ACC112 (cell line): ENCODE measurements around the gene BYSL.

Source experiments
- H2AFZ ChIP-seq: fragments of 200-600 bp; sonication (generic); one replicate; pipeline ENCODE4 v1.6.0; 2017; ENCODE audit warnings: antibody characterized with exemption, low read length; ENCODE audit not compliant: unreplicated experiment
- H3K27ac ChIP-seq: fragments of 200-600 bp; sonication (generic); 2 replicates; pipeline ENCODE4 v1.5.1; 2014; ENCODE audit warnings: low read depth, mild to moderate bottlenecking, antibody characterized with exemption, low read length, moderate library complexity
- H3K27me3 ChIP-seq: fragments of 200-600 bp; sonication (generic); 2 replicates; pipeline ENCODE4 v1.6.1; 2014; ENCODE audit warnings: mild to moderate bottlenecking, antibody characterized with exemption, low read length, moderate library complexity, mixed read lengths; ENCODE audit not compliant: insufficient read depth
- H3K36me3 ChIP-seq: fragments of 200-600 bp; sonication (generic); 2 replicates; pipeline ENCODE4 v1.6.1; 2016; ENCODE audit warnings: mild to moderate bottlenecking, antibody characterized with exemption, low read length, moderate library complexity, mixed read lengths; ENCODE audit not compliant: insufficient read depth
- H3K4me1 ChIP-seq: fragments of 200-600 bp; sonication (generic); one replicate; pipeline ENCODE4 v1.6.1; 2016; ENCODE audit warnings: low read length, mixed read lengths; ENCODE audit not compliant: insufficient read depth, unreplicated experiment, control insufficient read depth
- H3K4me3 ChIP-seq: fragments of 200-600 bp; sonication (generic); 2 replicates; pipeline ENCODE4 v1.5.1; 2014; ENCODE audit warnings: mild to moderate bottlenecking, low read depth, low read length
- H3K79me2 ChIP-seq: fragments of 200-600 bp; sonication (generic); one replicate; pipeline ENCODE4 v1.6.0; 2016; ENCODE audit warnings: low read length; ENCODE audit not compliant: control insufficient read depth, unreplicated experiment, insufficient read depth

BYSL gene, protein sequence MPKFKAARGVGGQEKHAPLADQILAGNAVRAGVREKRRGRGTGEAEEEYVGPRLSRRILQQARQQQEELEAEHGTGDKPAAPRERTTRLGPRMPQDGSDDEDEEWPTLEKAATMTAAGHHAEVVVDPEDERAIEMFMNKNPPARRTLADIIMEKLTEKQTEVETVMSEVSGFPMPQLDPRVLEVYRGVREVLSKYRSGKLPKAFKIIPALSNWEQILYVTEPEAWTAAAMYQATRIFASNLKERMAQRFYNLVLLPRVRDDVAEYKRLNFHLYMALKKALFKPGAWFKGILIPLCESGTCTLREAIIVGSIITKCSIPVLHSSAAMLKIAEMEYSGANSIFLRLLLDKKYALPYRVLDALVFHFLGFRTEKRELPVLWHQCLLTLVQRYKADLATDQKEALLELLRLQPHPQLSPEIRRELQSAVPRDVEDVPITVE

DNA sequence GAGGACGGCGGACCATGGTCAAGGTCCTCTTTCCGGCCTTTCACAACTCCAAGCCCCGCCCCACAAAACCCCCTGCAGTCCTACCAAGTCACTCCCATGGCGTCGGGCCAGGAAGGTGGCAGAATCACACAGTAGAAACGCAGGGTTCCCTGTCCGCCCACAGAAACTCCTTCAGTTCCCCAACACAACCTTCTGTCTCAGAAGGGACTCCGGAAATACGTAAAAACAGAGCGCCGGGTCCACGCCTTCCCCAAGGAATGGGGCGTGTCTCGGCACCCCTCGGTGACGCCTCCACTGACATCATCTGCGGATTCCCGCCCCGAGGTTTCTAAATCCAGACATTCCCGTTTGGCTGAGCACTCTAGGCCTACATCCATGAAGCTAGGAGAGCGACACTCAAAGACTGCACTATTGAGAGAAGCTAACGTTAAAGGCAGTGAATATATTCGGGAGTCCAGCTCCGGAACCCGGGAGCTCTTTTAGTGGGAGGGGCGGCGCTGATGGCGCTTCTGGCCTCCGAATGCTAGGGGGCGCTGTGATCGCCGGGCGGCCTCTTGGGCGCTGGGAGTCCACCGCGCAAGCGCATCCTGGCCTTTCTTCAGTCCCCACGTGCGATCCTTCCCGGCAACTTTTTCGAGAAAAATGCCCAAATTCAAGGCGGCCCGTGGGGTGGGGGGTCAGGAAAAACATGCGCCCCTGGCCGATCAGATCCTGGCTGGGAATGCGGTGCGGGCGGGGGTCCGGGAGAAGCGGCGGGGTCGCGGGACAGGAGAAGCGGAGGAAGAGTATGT, at the start of gene BYSL, which contains the start of gene MED20:
TSS of gene BYSL (plus strand) at position 579 of the 791 bp plus-strand sequence. CDS start at position 643, 64 bp downstream.
TSS of gene MED20 (minus strand) at position 219 of the 791 bp plus-strand sequence. CDS start at position 98, 121 bp downstream.
- Histone ChIP-seq H3K4me3 (peak within 1 kb of the TSS; percentile 75), H3K27ac (peak within 1 kb of the TSS; percentile 88), H3K27me3 (no peaks in the 10 kb centered on the region), H2AFZ (peak within 1 kb of the TSS; percentile 77), H3K4me1 (peaks cover 41% of the 10 kb centered on the region), H3K36me3 (peaks cover 12% of the 10 kb centered on the region; the same call in 1 of the 2 replicates), H3K79me2 (peaks cover 63% of the 10 kb centered on the region)

DNA sequence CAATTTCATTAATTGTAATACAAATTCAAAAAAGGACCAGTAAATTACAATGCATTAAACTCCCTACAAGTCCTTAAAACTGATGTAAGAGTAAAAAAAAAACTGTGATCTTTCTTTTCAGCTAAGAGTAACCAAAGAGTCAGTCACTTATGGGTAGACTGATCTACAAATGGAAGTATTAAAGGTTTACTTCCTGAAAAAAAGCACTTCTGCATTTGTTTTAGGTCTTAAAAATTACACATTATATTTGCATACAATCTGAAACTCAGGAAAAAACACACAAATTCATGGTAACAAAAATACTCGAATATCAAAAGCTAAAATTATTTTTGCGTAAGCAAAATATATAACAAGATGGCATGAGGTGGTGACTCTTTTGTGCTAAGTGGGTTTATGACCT, 49.6 kb upstream of the BYSL start:
- H3K27me3 ChIP-seq = no peaks in the 10 kb centered on the region
- no peaks in the 10 kb centered on the region for H3K4me1 ChIP-seq
- no peak overlapping the region for H2AFZ ChIP-seq
- no peaks in the 10 kb centered on the region for H3K36me3 ChIP-seq
- H3K4me3 ChIP-seq = no peak overlapping the region
- H3K27ac ChIP-seq = no peak overlapping the region
- H3K79me2 ChIP-seq = no peaks in the 10 kb centered on the region

DNA sequence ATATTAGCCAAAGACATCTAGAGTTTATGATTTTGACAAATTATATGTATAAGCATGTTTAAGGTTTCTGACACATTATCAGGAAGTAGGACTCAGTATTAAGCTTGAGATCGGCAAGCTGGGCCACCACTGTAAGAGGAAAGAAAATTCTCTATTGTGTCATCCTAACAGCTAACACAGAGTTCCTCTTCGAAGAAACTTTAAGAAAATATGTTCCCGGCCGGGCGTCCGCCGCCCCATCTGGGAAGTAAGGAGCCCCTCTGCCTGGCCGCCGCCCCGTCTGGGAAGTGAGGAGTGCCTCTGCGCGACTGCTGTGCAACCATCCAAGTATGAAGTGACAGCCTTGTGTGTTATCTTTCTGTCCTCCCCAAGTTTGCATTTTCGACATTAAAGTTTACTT, 49.2 kb upstream of the BYSL start:
- Histone ChIP-seq H3K4me1 (no peaks in the 10 kb centered on the region), H3K27ac (no peak overlapping the region), H3K36me3 (no peaks in the 10 kb centered on the region)

DNA sequence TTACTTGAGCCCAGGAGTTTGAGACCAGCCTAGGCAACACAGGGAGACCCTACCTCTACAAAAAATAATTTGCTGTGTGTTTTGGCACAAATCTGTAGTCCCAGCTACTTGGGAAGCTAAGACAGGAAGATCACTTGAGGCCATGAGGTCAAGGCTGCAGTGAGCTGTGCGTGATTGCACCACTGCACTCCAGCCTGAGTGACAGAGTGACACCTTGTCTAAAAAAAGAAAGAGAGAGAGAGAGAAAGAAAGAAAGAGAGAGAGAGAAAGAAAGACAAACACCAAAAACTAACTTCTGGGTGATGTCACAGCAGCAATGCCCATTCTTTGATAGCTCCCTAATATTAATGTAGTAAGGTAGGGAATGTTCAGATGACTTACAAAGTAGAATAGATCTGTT, 46.6 kb upstream of the BYSL start:
- Histone ChIP-seq H3K27ac (no peak overlapping the region), H3K79me2 (no peaks in the 10 kb centered on the region), H2AFZ (no peak overlapping the region), H3K4me1 (peaks cover 20% of the 10 kb centered on the region), H3K36me3 (no peaks in the 10 kb centered on the region), H3K27me3 (no peaks in the 10 kb centered on the region), H3K4me3 (no peak overlapping the region)

More for the DNA sequence above, 49.2 kb upstream of the BYSL start:
- Histone ChIP-seq H3K4me3 (no peak overlapping the region), H3K79me2 (no peaks in the 10 kb centered on the region), H3K27me3 (no peaks in the 10 kb centered on the region), H2AFZ (no peak overlapping the region)

DNA sequence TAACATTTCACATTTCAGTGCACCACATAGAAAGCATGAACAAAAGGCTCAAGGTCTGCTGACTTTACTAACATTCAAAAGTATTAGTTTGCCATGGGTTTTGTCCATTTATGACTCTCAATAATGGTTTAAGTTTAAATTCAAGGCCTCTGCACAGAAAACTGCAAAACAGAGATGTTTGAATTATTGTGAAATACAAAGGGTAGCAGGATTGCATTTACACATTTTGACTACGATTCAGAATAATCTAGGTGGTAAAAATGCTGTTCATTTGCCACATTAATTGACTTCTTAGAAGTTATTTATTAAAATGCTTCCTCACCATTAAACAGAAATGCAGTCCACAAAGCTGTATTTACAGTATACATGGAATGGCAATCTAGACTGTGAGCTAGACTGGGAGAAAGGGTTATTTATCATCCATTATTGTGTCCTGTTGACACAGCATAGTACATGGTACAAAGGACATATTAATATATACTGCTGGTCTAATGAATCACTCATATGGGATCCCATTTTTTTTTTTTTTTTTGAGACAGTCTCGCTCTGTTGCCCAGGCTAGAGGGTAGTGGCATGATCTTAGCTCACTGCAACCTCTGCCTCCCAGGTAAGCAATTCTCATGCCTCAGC, 44.1 kb upstream of the BYSL start:
- H3K36me3 ChIP-seq = no peaks in the 10 kb centered on the region
- no peak overlapping the region for H3K4me3 ChIP-seq
- no peaks in the 10 kb centered on the region for H3K27me3 ChIP-seq
- no peak overlapping the region for H3K27ac ChIP-seq
- no peak overlapping the region for H2AFZ ChIP-seq
- no peaks in the 10 kb centered on the region for H3K79me2 ChIP-seq
- H3K4me1 ChIP-seq = peaks cover 25% of the 10 kb centered on the region

DNA sequence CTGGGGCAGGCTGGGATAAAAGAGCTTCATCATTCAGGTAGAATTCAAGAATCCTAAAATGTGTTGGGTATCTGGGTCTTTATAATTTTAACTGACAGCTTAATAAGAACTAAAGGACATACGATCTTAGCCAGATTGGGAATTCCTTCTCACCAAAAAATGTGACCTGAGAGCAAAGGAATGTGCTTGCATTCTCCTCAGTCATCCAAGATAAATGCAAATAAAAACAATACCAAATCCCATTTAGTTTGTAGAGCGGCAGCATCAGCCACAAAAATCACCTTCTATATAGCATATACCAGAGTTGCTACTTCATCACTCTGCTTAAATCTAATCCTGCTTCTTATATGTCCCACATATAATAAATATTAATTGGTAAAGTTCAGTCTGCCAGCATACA, 43.1 kb upstream of the BYSL start:
- H3K27me3 ChIP-seq = no peaks in the 10 kb centered on the region
- H3K79me2 ChIP-seq = no peaks in the 10 kb centered on the region
- peak overlapping the region; percentile 60 for H3K27ac ChIP-seq
- peak overlapping the region; percentile 24 for H2AFZ ChIP-seq
- H3K4me1 ChIP-seq = peaks cover 25% of the 10 kb centered on the region
- no peaks in the 10 kb centered on the region for H3K36me3 ChIP-seq
- H3K4me3 ChIP-seq = peak overlapping the region; percentile 24; the same call in 1 of the 2 replicates

DNA sequence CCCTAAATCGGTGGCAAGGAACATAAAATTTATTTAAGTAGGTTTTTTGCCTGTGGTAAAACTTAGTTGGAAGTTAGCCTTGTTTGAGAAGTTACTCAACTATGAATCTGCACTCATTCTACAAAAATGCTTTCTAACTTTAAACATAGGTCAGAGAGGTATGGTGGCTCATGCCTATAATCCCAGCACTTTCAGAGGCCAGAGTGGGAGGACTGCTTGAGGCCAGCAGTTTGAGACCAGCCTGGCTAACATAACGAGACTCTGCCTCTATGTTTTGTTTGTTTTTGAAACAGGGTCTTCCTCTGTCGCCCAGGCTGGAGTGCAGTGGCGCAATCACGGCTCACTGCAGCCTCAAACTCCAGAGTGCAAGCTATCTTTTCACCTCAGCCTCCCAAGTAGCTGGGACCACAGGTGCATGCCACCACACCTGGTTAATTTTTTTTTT, 42.3 kb upstream of the BYSL start:
- no peaks in the 10 kb centered on the region for H3K79me2 ChIP-seq

DNA sequence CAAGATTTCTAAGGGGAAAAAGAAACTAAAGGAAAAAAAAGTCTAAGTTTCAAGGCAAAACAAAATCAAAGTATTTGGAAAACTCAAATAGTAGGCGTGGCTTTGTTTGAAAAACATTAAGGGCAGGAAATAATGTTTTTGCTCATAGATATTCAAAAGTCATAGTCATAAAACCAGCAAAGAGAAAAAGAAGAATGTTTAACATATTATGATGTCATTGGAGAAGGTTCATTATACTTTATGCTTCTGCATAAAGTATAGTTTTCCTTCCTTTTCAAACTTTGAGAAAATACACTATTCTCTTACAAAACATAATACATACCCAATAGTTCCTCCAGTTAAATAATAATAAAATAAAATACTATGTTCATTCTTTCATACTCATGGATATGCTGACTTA, 39.8 kb upstream of the BYSL start:
- no peaks in the 10 kb centered on the region for H3K79me2 ChIP-seq
- H3K4me3 ChIP-seq = no peak overlapping the region
- H3K27ac ChIP-seq = no peak overlapping the region
- H3K4me1 ChIP-seq = peaks cover 25% of the 10 kb centered on the region
- H3K36me3 ChIP-seq = no peaks in the 10 kb centered on the region
- H2AFZ ChIP-seq = no peak overlapping the region
- no peaks in the 10 kb centered on the region for H3K27me3 ChIP-seq

More for the DNA sequence above, 42.3 kb upstream of the BYSL start:
- no peak overlapping the region for H3K4me3 ChIP-seq
- no peaks in the 10 kb centered on the region for H3K36me3 ChIP-seq
- H3K27me3 ChIP-seq = no peaks in the 10 kb centered on the region
- H3K4me1 ChIP-seq = peaks cover 25% of the 10 kb centered on the region
- H2AFZ ChIP-seq = no peak overlapping the region
- H3K27ac ChIP-seq = peak overlapping the region; percentile 60

DNA sequence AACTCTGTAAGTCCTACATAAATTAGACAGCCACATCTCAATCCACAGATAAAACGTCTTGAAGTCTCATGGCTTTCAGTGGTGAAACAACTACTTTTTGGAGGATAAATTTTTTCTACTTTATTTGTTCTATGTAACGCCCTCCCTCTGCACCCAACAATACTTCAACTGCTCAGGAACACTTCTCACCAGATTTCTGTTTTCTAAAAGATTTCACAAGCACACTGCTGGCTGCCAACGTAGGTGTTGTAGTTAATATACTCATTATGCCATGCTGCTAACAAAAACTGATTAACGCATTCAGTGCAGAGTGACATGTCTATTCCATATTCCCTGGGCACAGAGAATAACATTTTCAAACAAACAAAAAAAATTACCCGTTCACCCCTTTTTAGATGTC, 36.3 kb upstream of the BYSL start:
- Histone ChIP-seq H3K36me3 (no peaks in the 10 kb centered on the region), H3K27me3 (no peaks in the 10 kb centered on the region), H3K4me1 (peaks cover 5% of the 10 kb centered on the region), H3K4me3 (no peak overlapping the region), H3K27ac (no peak overlapping the region), H3K79me2 (no peaks in the 10 kb centered on the region), H2AFZ (no peak overlapping the region)

DNA sequence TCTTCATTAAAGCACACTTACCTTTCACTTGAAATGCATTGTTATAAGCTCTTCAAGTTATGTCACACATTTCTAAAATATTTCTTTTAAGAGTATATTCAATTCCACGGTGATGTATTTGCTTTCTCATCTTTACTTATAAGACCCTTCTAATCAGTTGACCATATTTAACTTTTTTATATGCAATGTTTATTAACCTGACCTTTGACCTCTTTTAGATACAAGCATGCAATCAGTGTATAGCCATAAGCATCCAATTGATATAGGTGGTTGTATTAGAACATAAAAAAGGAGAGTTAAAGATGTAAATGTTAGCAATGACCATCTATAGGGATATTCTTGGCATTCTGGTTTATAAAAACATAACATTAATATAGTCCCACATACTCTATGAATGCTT, 35.4 kb upstream of the BYSL start:
- H3K27me3 ChIP-seq = no peaks in the 10 kb centered on the region
- H3K36me3 ChIP-seq = no peaks in the 10 kb centered on the region
- no peak overlapping the region for H2AFZ ChIP-seq
- H3K4me3 ChIP-seq = no peak overlapping the region
- H3K4me1 ChIP-seq = peaks cover 5% of the 10 kb centered on the region
- no peak overlapping the region for H3K27ac ChIP-seq
- H3K79me2 ChIP-seq = no peaks in the 10 kb centered on the region
